ENCODE results near the gene SOX21.

- TF ChIP-seq, protein P1, sequence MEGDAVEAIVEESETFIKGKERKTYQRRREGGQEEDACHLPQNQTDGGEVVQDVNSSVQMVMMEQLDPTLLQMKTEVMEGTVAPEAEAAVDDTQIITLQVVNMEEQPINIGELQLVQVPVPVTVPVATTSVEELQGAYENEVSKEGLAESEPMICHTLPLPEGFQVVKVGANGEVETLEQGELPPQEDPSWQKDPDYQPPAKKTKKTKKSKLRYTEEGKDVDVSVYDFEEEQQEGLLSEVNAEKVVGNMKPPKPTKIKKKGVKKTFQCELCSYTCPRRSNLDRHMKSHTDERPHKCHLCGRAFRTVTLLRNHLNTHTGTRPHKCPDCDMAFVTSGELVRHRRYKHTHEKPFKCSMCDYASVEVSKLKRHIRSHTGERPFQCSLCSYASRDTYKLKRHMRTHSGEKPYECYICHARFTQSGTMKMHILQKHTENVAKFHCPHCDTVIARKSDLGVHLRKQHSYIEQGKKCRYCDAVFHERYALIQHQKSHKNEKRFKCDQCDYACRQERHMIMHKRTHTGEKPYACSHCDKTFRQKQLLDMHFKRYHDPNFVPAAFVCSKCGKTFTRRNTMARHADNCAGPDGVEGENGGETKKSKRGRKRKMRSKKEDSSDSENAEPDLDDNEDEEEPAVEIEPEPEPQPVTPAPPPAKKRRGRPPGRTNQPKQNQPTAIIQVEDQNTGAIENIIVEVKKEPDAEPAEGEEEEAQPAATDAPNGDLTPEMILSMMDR (IDR thresholded peaks at IDR 0.05), result no peak
- no peak for TF ChIP-seq POLR2A (IDR thresholded peaks at IDR 0.05)
- TF ChIP-seq EP300 (IDR thresholded peaks at IDR 0.05; ENCODE audit: low read depth), result no peak
- TF ChIP-seq POLR2AphosphoS5 (IDR thresholded peaks at IDR 0.05), result no peak
Measured at GRCh38 chr13:94706101-94706842, 6.1 kb downstream of the SOX21 start.
